Spleen (tissue), 11 donors: ENCODE measurements around the gene TBC1D9B. TPM values are rescaled to one million over a fixed set of nuclear protein-coding genes. Genes with fewer than 3 reads are reported as not detected.

Experiments used
- DNase-seq: peaks from one replicate; pipeline ENCODE4 v3.0.0-alpha.2; 2020
- H3K27ac ChIP-seq, 8 donors: fragments of 200-600 bp; sonication (generic) in 7 of 8; 1 replicate in 4 of 8; 2 replicates in 4 of 8; pipeline versions ENCODE4 v1.5.0 to v1.8.0; 2016 to 2021; ENCODE audit warnings: inconsistent platforms in 4 of 8, mild to moderate bottlenecking in 4 of 8, moderate library complexity in 1 of 8
- H3K27me3 ChIP-seq, 7 donors: fragments of 200-600 bp; sonication (generic) in 6 of 7; replicated peaks in 1 of 7; 1 replicate in 4 of 7; 2 replicates in 3 of 7; pipeline versions ENCODE4 v1.5.0 to v1.8.0; 2016 to 2021; ENCODE audit warnings: inconsistent platforms in 3 of 7, mild to moderate bottlenecking in 1 of 7
- H3K36me3 ChIP-seq, 6 donors: fragments of 200-600 bp; sonication (generic) in 5 of 6; 1 replicate in 4 of 6; 2 replicates in 2 of 6; pipeline versions ENCODE4 v1.5.0 to v1.8.0; 2016 to 2021; ENCODE audit warnings: inconsistent platforms in 2 of 6
- H3K4me1 ChIP-seq, 6 donors: fragments of 200-600 bp; sonication (generic) in 5 of 6; 1 replicate in 3 of 6; 2 replicates in 3 of 6; pipeline versions ENCODE4 v1.5.0 to v1.8.0; 2016 to 2021; ENCODE audit warnings: inconsistent platforms in 3 of 6
- H3K4me3 ChIP-seq, 8 donors: fragments of 200-600 bp; sonication (generic) in 7 of 8; 1 replicate in 4 of 8; 2 replicates in 4 of 8; pipeline versions ENCODE4 v1.5.0 to v1.8.0; 2016 to 2021; ENCODE audit warnings: inconsistent platforms in 4 of 8, mild to moderate bottlenecking in 4 of 8, moderate library complexity in 2 of 8
- H3K9me3 ChIP-seq, 8 donors: fragments of 200-600 bp; sonication (generic) in 7 of 8; 1 replicate in 4 of 8; 2 replicates in 4 of 8; pipeline versions ENCODE4 v1.5.0 to v1.8.0; 2016 to 2021; ENCODE audit warnings: inconsistent platforms in 4 of 8
- POLR2A ChIP-seq, 3 donors: fragments of 450-650 bp; IDR thresholded peaks; one replicate each; pipeline ENCODE4 v1.5.1; 2017; ENCODE audit warnings: antibody characterized with exemption in 3 of 3, mild to moderate bottlenecking in 1 of 3
- POLR2AphosphoS5 ChIP-seq, 3 donors: sonication (generic); formaldehyde crosslinking; IDR thresholded peaks; one replicate each; pipeline ENCODE4 v1.5.1; 2017; ENCODE audit warnings: antibody characterized with exemption in 3 of 3
- WGBS, 5 donors: extraction: QIAGEN DNeasy Blood & Tissue Kit in 3 of 5; methylation state at CpG; one replicate each; pipeline versions ENCODE4 v1.1.5 to v1.1.7; 2013 to 2018; 5-methylcytosine and 5-hydroxymethylcytosine counted together
- intact Hi-C: fragments of 100-400 bp; cut with DNase I; formaldehyde crosslinking; loops from one replicate; pipeline ENCODE4 v1.15.0; 2023; ENCODE audit warnings: low total_unique reads
- polyA plus RNA-seq, 3 donors: library from polyadenylated mRNA; stranded (reverse); fragments of 200-250 nt; gene quantifications; one replicate each; pipeline ENCODE4 v1.2.1, GENCODE V29; 2013
- total RNA-seq, 7 donors: library from RNA; depleted of rRNA in 3 of 7; stranded (reverse); fragments of >200 nt in 3 of 7; fragmentation: NEBNext Ultra II Directional in 4 of 7; extraction: Animal tissue kit (Norgen Biotek cat#: 25700) in 4 of 7; gene quantifications; one replicate each; pipeline versions ENCODE4 v1.1.0 to v1.2.1, GENCODE V29; 2016 to 2021
- TF ChIP-seq, protein P1 (sequence below), 11 experiments: fragments of 200-600 bp in 7 of 11; fragments of 450-650 bp in 4 of 11; sonication (generic) in 4 of 11; IDR thresholded peaks in 8 of 11; conservative IDR thresholded peaks in 3 of 11; 1 replicate in 7 of 11; 2 replicates in 4 of 11; pipeline versions ENCODE4 v1.4.0 to v1.8.0; 2016 to 2021; ENCODE audit warnings: antibody characterized with exemption in 11 of 11, inconsistent platforms in 4 of 11, mild to moderate bottlenecking in 1 of 11
- donor health status: healthy with polysubstance abuse.
- donor health status: DM: no; HTN: no; CAD: no; lungs with moderate emphysema.
- donor health status: DM: no; HTN: no; CAD: no.
- donor health status: Bipolar disorder and iron deficiency.
- donor health status: healthy.
- donor health status: DM: no; HTN: no; CAD: no.
- donor health status: DM: yes; HTN: yes; CAD: no.

The TBC1D9B gene
- total and polyA plus RNA-seq, 10 donors = 29.5 to 140 (median 109) TPM

DNA sequence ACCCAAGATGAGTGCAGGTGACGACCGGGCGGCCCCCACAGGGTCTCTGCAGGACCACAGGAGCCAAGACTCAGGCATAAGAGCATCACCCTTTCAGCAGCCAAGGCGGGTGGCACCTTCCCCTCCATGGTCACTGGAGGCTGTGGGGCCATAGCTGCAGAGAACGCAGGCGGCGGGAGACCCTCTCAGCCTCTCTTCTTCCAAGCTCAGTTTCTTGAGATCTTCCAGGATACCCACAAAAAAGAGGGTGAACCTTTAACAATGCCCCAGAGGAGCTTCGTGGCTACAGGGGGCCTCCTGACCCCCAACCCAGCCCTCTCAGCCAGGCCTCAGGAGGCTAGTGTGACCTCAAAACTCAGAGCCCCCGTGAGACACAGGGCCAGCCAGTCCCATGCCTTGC, 5.8 kb upstream of the TBC1D9B start:
- TF ChIP-seq, protein P1, sequence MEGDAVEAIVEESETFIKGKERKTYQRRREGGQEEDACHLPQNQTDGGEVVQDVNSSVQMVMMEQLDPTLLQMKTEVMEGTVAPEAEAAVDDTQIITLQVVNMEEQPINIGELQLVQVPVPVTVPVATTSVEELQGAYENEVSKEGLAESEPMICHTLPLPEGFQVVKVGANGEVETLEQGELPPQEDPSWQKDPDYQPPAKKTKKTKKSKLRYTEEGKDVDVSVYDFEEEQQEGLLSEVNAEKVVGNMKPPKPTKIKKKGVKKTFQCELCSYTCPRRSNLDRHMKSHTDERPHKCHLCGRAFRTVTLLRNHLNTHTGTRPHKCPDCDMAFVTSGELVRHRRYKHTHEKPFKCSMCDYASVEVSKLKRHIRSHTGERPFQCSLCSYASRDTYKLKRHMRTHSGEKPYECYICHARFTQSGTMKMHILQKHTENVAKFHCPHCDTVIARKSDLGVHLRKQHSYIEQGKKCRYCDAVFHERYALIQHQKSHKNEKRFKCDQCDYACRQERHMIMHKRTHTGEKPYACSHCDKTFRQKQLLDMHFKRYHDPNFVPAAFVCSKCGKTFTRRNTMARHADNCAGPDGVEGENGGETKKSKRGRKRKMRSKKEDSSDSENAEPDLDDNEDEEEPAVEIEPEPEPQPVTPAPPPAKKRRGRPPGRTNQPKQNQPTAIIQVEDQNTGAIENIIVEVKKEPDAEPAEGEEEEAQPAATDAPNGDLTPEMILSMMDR (IDR thresholded peaks at IDR 0.05 in 8 of 11, conservative IDR thresholded peaks at IDR 0.05 in 3 of 11) = no peak
- TF ChIP-seq POLR2AphosphoS5 (IDR thresholded peaks at IDR 0.05) = no peak
- TF ChIP-seq POLR2A (IDR thresholded peaks at IDR 0.05) = no peak
- DNase-seq = peak; percentile 40
- Histone ChIP-seq H3K9me3 (no peaks in the 10 kb centered on the region), H3K4me3 (no peak overlapping the region), H3K27me3 (peaks cover 0 to 14% (median 0%) of the 10 kb centered on the region in 7 donors), H3K4me1 (peaks cover 3 to 34% (median 23%) of the 10 kb centered on the region in 6 donors), H3K36me3 (no peaks in the 10 kb centered on the region), H3K27ac (peak overlapping the region in 3 of 8 donors; percentile 34 to 60 (median 40))
- intact Hi-C loops = no loop called here
- 81 to 95% (median 89%) methylated on average over 8 to 9 of the region's 9 CpGs for WGBS, 5 donors

DNA sequence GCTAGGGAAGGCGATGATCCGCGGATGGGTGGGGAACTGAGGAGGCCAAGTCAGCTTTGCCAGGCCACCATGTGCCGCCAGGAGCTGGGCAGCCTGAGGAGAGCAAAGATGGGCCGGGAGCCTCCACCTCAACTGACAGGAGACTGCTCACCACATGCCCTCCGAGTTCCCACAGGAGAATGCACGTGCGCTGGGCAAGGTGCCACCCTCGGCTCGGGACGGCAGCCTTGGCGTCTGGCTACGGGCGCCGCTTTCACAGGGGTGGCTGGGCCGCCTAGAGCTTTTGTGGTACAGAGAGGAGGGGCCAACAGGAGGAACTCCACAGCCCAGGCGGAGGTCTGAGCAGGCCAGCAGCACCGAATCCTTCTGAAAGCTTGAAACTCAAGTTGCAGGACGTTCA, 5.3 kb upstream of the TBC1D9B start:
- 83 to 89% (median 87%) methylated on average over 16 to 19 of the region's 19 CpGs for WGBS, 5 donors
- no peak overlapping the region for H3K27ac ChIP-seq
- H3K36me3 ChIP-seq = no peaks in the 10 kb centered on the region
- H3K4me1 ChIP-seq = peaks cover 7 to 40% (median 28%) of the 10 kb centered on the region in 6 donors
- no peaks in the 10 kb centered on the region for H3K9me3 ChIP-seq
- DNase-seq = peak; percentile 71
- peaks cover 0 to 14% (median 0%) of the 10 kb centered on the region in 7 donors for H3K27me3 ChIP-seq
- H3K4me3 ChIP-seq = no peak overlapping the region
- TF ChIP-seq, protein P1 (IDR thresholded peaks at IDR 0.05 in 8 of 11, conservative IDR thresholded peaks at IDR 0.05 in 3 of 11) = no peak
- no peak for TF ChIP-seq POLR2A (IDR thresholded peaks at IDR 0.05)
- intact Hi-C loops = no loop called here

DNA sequence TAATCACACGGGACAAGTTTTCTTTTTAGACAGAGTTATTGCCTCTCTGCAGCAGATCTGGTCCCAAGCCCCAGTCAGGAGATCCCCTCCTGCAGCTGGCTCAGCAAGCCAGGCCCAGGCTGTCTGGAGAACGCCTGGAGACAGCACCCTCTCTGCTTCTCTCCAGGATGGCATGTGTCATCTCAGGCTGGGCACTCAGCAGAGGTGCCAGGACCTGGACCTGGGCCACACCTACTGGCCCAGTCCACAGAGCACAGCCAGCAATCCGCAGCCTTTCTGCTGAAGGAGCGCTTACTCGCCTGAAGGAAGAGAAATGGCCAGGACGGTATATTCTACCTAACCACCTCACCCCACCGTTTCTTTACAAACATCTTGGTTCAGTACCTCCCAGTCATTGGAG, 4.7 kb upstream of the TBC1D9B start:
- no peak overlapping the region for H3K27ac ChIP-seq
- peak; percentile 48 for DNase-seq
- peaks cover 0 to 11% (median 0%) of the 10 kb centered on the region in 7 donors for H3K27me3 ChIP-seq
- H3K36me3 ChIP-seq = no peaks in the 10 kb centered on the region
- H3K4me3 ChIP-seq = no peak overlapping the region
- peaks cover 7 to 37% (median 24%) of the 10 kb centered on the region in 6 donors for H3K4me1 ChIP-seq
- intact Hi-C loops = no loop called here
- TF ChIP-seq, protein P1 (IDR thresholded peaks at IDR 0.05 in 8 of 11, conservative IDR thresholded peaks at IDR 0.05 in 3 of 11) = no peak
- no peak for TF ChIP-seq POLR2A (IDR thresholded peaks at IDR 0.05)
- TF ChIP-seq POLR2AphosphoS5 (IDR thresholded peaks at IDR 0.05) = no peak
- 75 to 86% (median 82%) methylated on average over 7 of the region's 7 CpGs for WGBS, 5 donors
- H3K9me3 ChIP-seq = no peaks in the 10 kb centered on the region

DNA sequence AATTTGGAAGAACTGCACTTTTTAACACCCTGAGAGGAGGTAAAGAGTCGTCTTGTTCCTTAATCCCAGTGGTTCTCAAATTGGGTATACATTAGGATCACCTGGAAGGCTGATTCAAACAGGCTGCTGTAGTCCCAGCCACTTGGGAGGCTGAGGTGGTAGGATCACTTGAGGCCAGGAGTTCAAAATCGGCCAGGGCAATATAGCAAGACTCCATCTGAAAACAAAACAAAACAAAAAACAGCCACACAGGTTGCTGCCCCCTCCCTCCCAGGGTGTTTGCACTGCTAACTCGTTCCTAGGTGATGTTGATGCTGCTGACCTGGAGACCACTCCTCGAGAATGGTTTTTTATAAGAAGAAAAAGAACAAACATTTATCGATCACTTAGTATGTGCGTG, 1.5 kb upstream of the TBC1D9B start:
- peak; percentile 12 for DNase-seq
- intact Hi-C loops = loop anchor here (5.0 kb wide), 1 partner anchor 102 kb away; the partner anchor contains the start of gene MGAT4B
- 89 to 97% (median 94%) methylated on average over 6 of the region's 6 CpGs for WGBS, 5 donors

More for the DNA sequence above, 1.5 kb upstream of the TBC1D9B start:
- Histone ChIP-seq H3K36me3 (peaks cover 0 to 8% (median 6%) of the 10 kb centered on the region in 6 donors), H3K4me3 (no peak overlapping the region), H3K27ac (no peak overlapping the region), H3K9me3 (no peaks in the 10 kb centered on the region), H3K27me3 (no peaks in the 10 kb centered on the region), H3K4me1 (peaks cover 11 to 44% (median 31%) of the 10 kb centered on the region in 6 donors)
- TF ChIP-seq, protein P1 (IDR thresholded peaks at IDR 0.05 in 8 of 11, conservative IDR thresholded peaks at IDR 0.05 in 3 of 11) = no peak
